ENCODE data around the gene PLSCR3. TPM values are rescaled to one million over a fixed set of nuclear protein-coding genes. Genes with fewer than 3 reads are reported as not detected.

Gene PLSCR3
- total RNA-seq, 2 experiments from 2014 or later = 79.3 to 82.1 TPM

DNA sequence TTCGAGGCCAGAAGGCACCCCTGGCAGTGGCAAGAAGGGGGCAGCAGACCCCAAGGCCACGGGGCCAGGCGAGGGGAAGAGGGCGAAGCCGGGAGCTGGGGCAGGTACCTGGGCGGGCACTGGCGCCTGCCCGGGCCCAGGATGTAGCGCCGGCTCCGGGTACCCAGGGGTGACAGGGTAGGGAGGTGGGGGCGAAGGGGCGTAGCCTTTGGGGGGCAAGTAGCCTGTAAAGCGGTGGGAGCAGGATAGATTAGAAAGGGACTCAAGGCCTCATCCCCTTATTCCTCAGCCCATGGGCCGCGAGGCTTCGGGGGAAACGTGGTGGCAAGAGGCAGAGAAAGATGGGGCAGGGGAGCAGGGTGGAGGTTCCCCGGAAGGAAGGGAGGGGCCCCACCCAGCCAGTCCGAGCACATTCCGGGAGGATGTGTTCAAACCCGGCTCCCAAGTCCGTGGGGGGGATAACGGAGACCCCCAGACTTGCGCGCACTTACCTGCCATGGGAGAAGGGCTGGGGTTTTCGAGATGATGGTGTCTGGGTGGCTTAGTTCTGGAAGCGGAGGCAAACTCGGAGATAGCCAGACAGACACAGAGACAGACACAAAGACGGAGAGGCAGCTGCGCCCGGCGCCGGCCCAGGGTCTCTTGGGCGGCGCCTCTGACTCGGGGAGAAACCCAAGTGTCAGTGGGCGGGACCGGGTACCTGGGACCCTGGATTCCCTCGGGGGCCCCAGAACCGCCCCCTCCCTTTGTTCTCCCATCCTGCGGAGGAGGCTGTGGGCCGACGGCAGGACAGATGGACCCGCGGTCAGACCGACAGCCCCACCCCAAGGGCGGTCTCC is 493 bp downstream of the PLSCR3 start:
- POLR2A ChIA-PET = interaction anchor here (0.6 to 2.4 kb wide), 8 partner anchors 9 to 159 kb away, joined by 3 to 25 read pairs (median 5); partner anchors contain the start of genes ACAP1 and TMEM256
- peak overlapping the region; percentile 95 for H3K4me3 Mint-ChIP-seq
- peak; percentile 61 for DNase-seq

DNA sequence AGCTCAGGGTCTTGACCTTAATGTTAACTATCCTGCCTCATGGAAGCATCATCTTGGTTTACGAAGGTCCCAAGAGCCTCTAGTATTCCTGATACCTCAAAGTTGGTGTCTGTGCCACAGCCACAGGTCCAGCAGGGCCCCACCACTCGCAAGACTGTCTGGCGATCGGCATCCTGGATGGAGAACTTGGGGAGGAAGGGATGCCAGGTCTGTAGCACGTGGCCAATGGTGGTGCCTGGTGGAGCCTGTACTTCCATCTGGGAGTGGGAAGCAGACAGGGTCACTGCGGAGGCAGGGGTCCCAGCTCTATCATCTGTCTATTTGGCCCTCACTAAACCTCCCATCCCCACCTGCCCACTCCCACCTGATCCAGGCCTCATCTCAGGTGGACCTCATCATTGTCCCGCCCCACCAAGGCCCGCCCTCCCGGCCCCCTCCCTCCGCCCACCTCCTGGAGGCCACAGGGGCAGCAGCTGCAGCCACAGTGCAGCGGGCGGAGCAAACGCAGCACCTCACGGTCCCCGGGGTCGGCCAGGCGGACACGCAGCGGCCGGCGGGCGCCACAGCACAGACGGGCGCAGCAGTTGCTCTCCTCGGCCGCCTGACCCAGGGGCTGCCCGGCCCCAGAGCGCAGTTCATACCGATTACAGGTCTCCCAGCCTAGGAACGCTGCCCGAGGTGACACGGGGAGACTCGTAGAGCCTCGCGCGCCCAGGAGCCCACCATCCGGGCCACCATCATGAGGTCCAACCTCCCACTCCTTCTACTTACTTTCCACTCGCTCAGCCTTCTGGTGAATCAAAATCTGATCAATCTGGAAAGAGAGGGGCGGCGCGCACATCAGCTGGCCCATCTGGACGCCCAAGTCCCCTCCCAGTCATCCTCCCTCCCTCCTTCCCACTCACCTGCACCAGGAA is 1.4 kb downstream of the PLSCR3 start:
- no peak for ATAC-seq (ENCODE audit: low read depth)
- peaks cover 19% of the 10 kb centered on the region for H3K4me1 Mint-ChIP-seq
- POLR2A ChIA-PET = interaction anchor here (2.0 to 2.4 kb wide), 2 partner anchors 9 to 43 kb away, joined by 7 to 19 read pairs; no protein-coding TSS in a partner anchor
- no peak for DNase-seq
- H3K36me3 Mint-ChIP-seq = peaks cover 6% of the 10 kb centered on the region
- peak overlapping the region; percentile 95 for H3K4me3 Mint-ChIP-seq
- H3K9me3 Mint-ChIP-seq = no peaks in the 10 kb centered on the region
- no peaks in the 10 kb centered on the region for H3K27me3 Mint-ChIP-seq
- peak overlapping the region; percentile 58 for H3K27ac Mint-ChIP-seq

More for the DNA sequence above, 493 bp downstream of the PLSCR3 start:
- peak overlapping the region; percentile 89 for H3K27ac Mint-ChIP-seq
- H3K36me3 Mint-ChIP-seq = peaks cover 6% of the 10 kb centered on the region
- ATAC-seq (ENCODE audit: low read depth) = peak; percentile 41
- peaks cover 19% of the 10 kb centered on the region for H3K4me1 Mint-ChIP-seq
- no peaks in the 10 kb centered on the region for H3K27me3 Mint-ChIP-seq
- H3K9me3 Mint-ChIP-seq = no peaks in the 10 kb centered on the region

DNA sequence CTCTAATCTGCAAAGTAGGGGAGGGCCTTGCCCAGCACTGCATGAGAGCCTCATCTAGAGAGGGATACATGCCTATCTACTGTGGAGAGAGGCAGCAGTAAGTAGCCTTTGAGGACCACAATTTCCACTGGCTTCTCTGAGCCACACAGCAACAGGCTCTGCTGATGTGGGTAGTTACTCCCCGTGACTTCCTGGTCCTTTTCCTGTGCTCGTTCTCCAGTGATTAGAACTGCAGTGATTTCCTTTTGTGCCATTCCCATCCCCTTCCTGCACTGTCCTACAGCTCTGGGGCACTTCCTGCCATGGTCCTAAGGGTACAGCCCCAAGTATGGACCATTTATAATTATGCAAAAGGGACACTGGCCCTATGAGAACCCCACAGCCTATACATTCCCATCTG is 3.0 kb downstream of the PLSCR3 start:
- Mint-ChIP-seq H3K9me3 (no peaks in the 10 kb centered on the region), H3K36me3 (peaks cover 6% of the 10 kb centered on the region), H3K27ac (no peak overlapping the region), H3K4me1 (peaks cover 19% of the 10 kb centered on the region), H3K4me3 (no peak overlapping the region), H3K27me3 (no peaks in the 10 kb centered on the region)
- DNase-seq (no peak), ATAC-seq (ENCODE audit: low read depth) (no peak)
- POLR2A ChIA-PET = interaction anchor here (0.5 to 1.2 kb wide), 2 partner anchors 9 to 13 kb away, joined by 4 read pairs; partner anchors contain the start of gene TMEM256

DNA sequence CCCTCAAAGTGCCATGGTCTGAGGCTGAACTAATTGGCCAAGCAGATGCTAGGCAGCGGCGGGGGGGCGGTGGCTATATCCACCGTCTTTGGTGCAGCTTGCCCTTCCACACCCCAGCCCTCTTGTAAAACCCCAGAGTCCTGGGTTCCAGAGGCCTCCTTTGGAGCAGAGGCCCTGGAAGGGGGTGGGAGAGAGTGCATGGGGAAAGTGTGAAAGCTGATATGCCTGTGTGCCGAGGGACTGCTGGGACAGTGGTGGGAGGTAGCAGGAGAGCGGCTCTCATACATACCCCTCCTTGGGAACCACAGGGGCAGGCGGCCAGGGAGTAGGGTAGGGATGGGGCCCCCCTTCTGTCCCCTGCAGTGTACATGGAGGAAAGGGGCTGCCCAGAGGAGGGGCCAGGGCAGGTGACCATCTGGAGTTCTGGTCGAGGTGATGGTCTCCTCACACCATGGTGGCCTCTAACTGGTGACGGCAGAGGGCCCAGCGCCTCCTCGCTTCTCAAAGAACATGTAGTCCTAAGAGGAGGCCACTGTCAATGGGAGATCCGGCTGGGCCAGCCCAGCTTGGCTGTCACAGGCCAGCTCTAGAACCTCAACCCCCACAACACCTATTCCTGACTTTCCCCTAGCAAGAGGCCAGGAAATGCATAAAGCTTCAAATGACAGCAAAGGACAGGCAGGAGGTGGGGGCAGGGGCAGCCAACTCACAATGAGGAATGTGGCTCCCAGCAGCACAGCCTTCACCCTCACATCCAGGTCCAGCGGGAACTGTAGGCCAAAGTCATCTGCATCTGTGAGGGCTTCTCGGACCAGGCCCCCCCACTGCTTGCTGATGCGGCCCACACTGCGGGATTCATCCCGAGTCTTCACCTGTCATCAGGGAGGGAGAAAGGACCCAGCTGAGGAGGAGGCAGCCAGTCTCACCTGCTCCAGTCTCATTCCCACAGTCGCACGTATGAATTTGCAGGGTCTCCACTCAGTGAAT is 4.1 kb downstream of the PLSCR3 start:
- POLR2A ChIA-PET = interaction anchor here (1.2 kb wide), 1 partner anchor 14 kb away, joined by 4 read pairs; the partner anchor contains the start of gene TMEM256
- Mint-ChIP-seq H3K9me3 (no peaks in the 10 kb centered on the region), H3K36me3 (peaks cover 6% of the 10 kb centered on the region), H3K4me1 (peaks cover 19% of the 10 kb centered on the region), H3K27ac (no peak overlapping the region), H3K4me3 (no peak overlapping the region), H3K27me3 (no peaks in the 10 kb centered on the region)
- DNase-seq (no peak), ATAC-seq (ENCODE audit: low read depth) (no peak)

DNA sequence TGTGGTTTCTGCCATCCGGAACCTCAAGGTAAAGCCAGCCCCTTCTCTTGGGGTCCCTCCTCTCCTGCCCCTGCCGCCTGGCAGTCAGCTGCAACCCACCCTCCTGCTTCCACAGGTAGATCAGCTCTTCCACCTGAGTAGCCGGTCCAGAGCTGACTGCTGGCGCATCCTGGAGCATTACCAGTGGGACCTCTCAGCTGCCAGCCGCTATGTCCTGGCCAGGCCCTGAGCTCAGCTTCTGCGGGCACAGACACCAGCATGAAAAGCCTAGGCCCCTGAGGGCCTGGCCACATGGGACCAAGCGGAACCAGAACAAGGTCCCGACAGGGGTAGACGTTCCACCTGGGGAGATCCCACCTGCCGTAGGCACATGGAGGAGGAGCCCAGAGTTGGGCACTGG is 5.5 kb downstream of the PLSCR3 start:
- POLR2A ChIA-PET = interaction anchor here (0.8 kb wide), 2 partner anchors 15 to 37 kb away, joined by 3 read pairs; partner anchors contain the start of gene TMEM256
- no peak overlapping the region for H3K4me3 Mint-ChIP-seq

DNA sequence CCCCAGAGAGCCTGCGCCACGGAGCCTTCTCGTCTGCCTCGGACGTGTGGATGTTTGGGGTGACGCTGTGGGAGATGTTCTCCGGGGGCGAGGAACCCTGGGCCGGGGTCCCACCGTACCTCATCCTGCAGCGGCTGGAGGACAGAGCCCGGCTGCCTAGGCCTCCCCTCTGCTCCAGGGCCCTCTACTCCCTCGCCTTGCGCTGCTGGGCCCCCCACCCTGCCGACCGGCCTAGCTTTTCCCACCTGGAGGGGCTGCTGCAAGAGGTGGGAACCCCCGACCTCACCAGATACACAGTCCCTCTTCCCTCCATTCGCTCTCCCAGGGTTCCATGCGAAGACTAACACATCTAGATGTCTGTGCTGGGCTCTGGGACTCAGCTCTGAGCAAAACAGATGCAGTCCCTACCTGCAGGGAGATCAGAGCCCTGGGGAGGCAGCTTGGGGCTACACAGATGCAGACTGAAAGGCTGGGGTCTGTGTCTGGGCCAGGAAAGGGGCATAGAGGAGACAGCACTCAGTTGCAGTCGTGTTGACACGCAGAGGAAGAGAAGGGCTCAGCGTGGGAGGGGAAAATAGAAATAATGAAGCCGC is 9.7 kb downstream of the PLSCR3 start:
- Mint-ChIP-seq H3K9me3 (no peaks in the 10 kb centered on the region), H3K36me3 (no peaks in the 10 kb centered on the region), H3K27me3 (peaks cover 26% of the 10 kb centered on the region), H3K4me3 (peak overlapping the region; percentile 76), H3K4me1 (peaks cover 11% of the 10 kb centered on the region), H3K27ac (peak overlapping the region; percentile 63)
- DNase-seq (no peak), ATAC-seq (ENCODE audit: low read depth) (no peak)
- POLR2A ChIA-PET = interaction anchor here (0.5 to 2.2 kb wide), 15 partner anchors 9 to 303 kb away, joined by 3 to 19 read pairs (median 3); partner anchors contain the start of genes GPS2, PLSCR3, TMEM102 and TMEM256

More for the DNA sequence above, 5.5 kb downstream of the PLSCR3 start:
- DNase-seq = no peak
- Mint-ChIP-seq H3K4me1 (peaks cover 19% of the 10 kb centered on the region), H3K9me3 (no peaks in the 10 kb centered on the region), H3K27me3 (no peaks in the 10 kb centered on the region), H3K36me3 (peaks cover 6% of the 10 kb centered on the region), H3K27ac (no peak overlapping the region)
- no peak for ATAC-seq (ENCODE audit: low read depth)

DNA sequence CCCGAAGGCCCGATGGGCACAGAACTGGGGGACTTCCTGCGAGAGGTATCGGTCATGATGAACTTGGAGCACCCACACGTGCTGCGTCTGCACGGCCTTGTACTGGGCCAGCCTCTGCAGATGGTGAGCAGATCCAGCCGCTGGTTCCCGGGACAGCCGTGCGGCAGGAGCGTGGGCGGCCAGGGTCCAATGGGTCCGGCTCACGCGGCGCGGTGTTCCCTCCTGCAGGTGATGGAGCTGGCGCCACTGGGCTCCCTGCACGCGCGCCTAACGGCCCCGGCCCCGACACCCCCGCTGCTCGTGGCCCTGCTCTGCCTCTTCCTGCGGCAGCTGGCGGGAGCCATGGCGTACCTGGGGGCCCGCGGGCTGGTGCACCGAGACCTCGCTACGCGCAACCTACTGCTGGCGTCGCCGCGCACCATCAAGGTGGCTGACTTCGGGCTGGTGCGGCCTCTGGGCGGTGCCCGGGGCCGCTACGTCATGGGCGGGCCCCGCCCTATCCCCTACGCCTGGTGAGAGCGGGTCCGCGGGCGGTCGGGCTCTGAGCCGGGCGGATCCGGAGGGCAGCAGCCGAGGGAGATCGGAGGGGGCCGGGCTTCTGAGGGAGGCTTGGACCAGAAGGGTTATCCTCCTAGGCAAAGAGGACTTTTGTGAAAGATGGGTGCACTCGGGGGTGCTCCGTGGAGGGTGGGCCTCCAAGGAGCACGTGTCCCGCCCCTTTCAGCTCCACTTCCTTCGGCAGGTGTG is 10.4 kb downstream of the PLSCR3 start:
- POLR2A ChIA-PET = interaction anchor here (0.5 to 2.2 kb wide), 15 partner anchors 9 to 304 kb away, joined by 3 to 19 read pairs (median 3); partner anchors contain the start of genes GPS2, PLSCR3, TMEM102 and TMEM256
- peak; percentile 86 for DNase-seq

DNA sequence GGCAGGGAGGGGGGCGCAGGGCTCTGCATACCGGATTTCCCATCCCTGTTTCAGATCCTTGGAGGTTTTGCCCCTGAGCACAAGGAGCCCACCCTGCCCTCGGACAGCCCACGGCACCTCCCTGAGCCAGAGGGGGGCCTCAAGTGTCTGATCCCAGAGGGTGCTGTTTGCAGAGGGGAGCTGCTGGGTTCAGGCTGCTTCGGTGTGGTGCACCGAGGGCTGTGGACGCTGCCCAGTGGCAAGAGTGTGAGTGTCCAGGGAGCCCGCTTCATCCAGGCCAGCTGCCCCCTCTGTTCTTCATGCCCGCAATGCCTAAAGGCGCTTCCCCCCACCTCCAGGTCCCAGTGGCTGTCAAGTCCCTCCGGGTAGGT is 11.0 kb downstream of the PLSCR3 start:
- DNase-seq (no peak), ATAC-seq (ENCODE audit: low read depth) (no peak)
- H3K27me3 Mint-ChIP-seq = peaks cover 32% of the 10 kb centered on the region
- H3K9me3 Mint-ChIP-seq = peaks cover 5% of the 10 kb centered on the region
- H3K4me3 Mint-ChIP-seq = peak overlapping the region; percentile 41
- POLR2A ChIA-PET = interaction anchor here (1.4 to 1.9 kb wide), 3 partner anchors 10 to 54 kb away, joined by 3 to 19 read pairs (median 4); partner anchors contain the start of gene PLSCR3
- peaks cover 11% of the 10 kb centered on the region for H3K4me1 Mint-ChIP-seq
- H3K36me3 Mint-ChIP-seq = peaks cover 5% of the 10 kb centered on the region
- no peak overlapping the region for H3K27ac Mint-ChIP-seq

More for the DNA sequence above, 10.4 kb downstream of the PLSCR3 start:
- peak overlapping the region; percentile 63 for H3K27ac Mint-ChIP-seq
- H3K27me3 Mint-ChIP-seq = peaks cover 31% of the 10 kb centered on the region
- peaks cover 5% of the 10 kb centered on the region for H3K36me3 Mint-ChIP-seq
- ATAC-seq (ENCODE audit: low read depth) = peak; percentile 97
- peak overlapping the region; percentile 76 for H3K4me3 Mint-ChIP-seq
- H3K4me1 Mint-ChIP-seq = peaks cover 11% of the 10 kb centered on the region
- peaks cover 5% of the 10 kb centered on the region for H3K9me3 Mint-ChIP-seq

DNA sequence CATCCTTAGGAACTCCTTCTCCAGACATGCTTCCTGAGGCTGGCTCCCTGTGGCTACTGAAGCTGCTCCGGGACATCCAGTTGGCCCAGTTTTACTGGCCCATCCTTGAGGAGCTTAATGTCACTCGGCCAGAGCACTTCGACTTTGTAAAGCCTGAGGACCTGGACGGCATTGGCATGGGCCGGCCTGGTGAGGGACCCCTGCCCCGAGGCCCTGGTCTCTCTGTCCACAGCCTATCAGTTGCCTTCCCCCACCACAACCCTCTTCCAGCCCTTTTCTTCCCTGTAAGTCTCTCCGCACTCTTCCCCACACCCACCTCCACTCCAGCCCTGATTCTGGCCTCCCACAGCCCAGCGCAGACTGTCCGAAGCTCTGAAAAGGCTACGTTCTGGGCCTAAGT is 11.4 kb downstream of the PLSCR3 start:
- DNase-seq = no peak
- Mint-ChIP-seq H3K27me3 (peaks cover 32% of the 10 kb centered on the region), H3K9me3 (peaks cover 5% of the 10 kb centered on the region), H3K4me3 (no peak overlapping the region), H3K27ac (no peak overlapping the region), H3K36me3 (peaks cover 5% of the 10 kb centered on the region), H3K4me1 (peaks cover 11% of the 10 kb centered on the region)
- POLR2A ChIA-PET = no interaction called here
- ATAC-seq (ENCODE audit: low read depth) = no peak

DNA sequence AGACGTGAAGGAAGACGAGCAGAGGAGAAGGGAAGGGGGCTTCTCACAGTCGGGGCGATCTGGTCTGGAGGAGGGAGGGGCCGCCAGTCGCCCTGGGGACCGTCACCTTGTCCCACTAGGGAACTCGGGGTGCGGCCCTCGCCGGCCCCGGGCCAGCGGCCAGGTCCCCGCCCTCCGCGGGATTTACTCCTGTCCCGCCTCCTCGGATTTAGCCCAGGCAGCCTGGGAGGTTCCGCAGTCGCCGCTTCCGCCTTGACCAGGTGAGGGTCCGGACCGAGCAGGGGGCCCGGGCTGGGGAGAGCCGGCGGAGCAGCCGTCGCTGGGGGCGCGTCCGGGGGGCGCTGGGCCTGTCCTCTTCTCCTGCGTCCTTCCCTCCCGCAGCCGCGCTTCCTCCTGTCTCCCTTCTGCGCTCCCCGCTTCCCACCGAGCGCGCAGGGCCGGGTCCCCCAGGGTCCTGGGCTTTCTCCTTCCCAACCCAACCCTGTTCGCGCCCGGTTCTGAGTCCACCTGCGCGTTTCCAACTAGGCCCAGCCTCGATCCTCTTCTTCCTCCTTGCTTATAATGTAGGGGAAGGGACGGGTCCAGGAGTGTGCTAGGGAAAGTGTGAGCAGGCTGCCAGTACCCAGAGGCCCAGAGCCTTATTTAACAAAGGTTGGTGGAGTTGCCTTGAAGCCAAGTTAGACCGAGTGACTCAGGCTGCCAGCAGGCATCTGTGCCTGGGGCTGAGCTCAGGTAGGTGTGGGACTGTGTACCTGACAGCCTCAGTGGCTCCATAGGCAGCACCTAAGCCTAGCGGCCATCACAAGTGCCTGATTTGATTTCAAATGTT is 13.3 kb downstream of the PLSCR3 start, which contains the start of gene TNK1:
Gene TNK1 (plus strand): TSS at position 235 of the 829 bp plus-strand sequence. CDS start 1,838 bp downstream, outside the sequence.
- Mint-ChIP-seq H3K4me3 (no peak within 1 kb of the TSS), H3K27me3 (peaks cover 37% of the 10 kb centered on the region), H3K9me3 (peaks cover 5% of the 10 kb centered on the region), H3K27ac (no peak within 1 kb of the TSS), H3K36me3 (peaks cover 5% of the 10 kb centered on the region), H3K4me1 (peaks cover 11% of the 10 kb centered on the region)
- no peak for DNase-seq
- POLR2A ChIA-PET = interaction anchor here (1.0 kb wide), 1 partner anchor 56 kb away, joined by 4 read pairs; no protein-coding TSS in a partner anchor
- no peak for ATAC-seq (ENCODE audit: low read depth)
